ENCODE data around the gene NUF2. TPM values are rescaled to one million over a fixed set of nuclear protein-coding genes. Genes with fewer than 3 reads are reported as not detected.

NUF2 gene
- total and polyA plus RNA-seq, 2 donors (not counting 1 experiment from before 2014, with no cell fraction given): 0.94 to 1.3 TPM

DNA sequence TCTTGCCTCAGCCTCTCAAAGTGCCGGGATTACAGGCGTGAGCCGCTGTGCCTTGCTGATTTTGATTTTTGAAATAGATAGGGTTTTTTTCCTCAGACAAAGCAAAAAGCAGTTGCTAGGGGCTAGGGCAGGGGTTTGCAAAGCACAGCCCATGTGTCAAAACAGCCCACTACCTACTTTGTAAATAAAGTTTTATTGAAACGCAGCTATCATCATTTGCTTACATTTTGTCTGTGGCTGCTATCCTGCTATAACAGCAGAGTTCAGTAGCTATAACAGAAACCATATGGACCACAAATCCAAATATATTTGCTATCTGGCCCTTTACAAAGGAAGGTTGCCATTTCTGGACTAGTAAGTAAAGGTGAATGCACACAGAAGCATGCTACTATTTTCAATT, 44.8 kb downstream of the NUF2 start:
- no peak overlapping the region for H3K27ac ChIP-seq (ENCODE audit: low read length in 2 of 2)
- peaks cover 12% of the 10 kb centered on the region for H3K27me3 Mint-ChIP-seq
- no peak for DNase-seq
- H3K4me1 ChIP-seq (ENCODE audit: control insufficient read depth in 2 of 2, insufficient read depth in 2 of 2, low read length in 2 of 2): peaks cover 0 to 2% of the 10 kb centered on the region in 2 donors
- H3K9me3 Mint-ChIP-seq (ENCODE audit: insufficient read depth): no peaks in the 10 kb centered on the region
- peaks cover 2% of the 10 kb centered on the region for H3K4me1 Mint-ChIP-seq
- TF ChIP-seq, protein P1, sequence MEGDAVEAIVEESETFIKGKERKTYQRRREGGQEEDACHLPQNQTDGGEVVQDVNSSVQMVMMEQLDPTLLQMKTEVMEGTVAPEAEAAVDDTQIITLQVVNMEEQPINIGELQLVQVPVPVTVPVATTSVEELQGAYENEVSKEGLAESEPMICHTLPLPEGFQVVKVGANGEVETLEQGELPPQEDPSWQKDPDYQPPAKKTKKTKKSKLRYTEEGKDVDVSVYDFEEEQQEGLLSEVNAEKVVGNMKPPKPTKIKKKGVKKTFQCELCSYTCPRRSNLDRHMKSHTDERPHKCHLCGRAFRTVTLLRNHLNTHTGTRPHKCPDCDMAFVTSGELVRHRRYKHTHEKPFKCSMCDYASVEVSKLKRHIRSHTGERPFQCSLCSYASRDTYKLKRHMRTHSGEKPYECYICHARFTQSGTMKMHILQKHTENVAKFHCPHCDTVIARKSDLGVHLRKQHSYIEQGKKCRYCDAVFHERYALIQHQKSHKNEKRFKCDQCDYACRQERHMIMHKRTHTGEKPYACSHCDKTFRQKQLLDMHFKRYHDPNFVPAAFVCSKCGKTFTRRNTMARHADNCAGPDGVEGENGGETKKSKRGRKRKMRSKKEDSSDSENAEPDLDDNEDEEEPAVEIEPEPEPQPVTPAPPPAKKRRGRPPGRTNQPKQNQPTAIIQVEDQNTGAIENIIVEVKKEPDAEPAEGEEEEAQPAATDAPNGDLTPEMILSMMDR (IDR thresholded peaks at IDR 0.05): no peak
- TF ChIP-seq EZH2 (IDR thresholded peaks at IDR 0.05; ENCODE audit: borderline replicate concordance, insufficient read depth, low read depth, low read length, poor library complexity, severe bottlenecking): no peak
- H3K27ac Mint-ChIP-seq: no peak overlapping the region
- no peaks in the 10 kb centered on the region for H3K9me3 ChIP-seq (ENCODE audit: control extremely low read depth in 1 of 3, control insufficient read depth in 2 of 3, insufficient read depth in 1 of 3, low read length in 2 of 3)
- 100% methylated on average over 3 of the region's 4 CpGs for WGBS (ENCODE audit: insufficient coverage)
- no peak overlapping the region for H3K4me3 Mint-ChIP-seq
- intact Hi-C loops (cut with micrococcal nuclease): no loop called here
- H3K4me2 ChIP-seq (replicated peaks; ENCODE audit: low read depth, low read length, poor library complexity, severe bottlenecking): no peak overlapping the region
- H3K79me2 ChIP-seq (ENCODE audit: control insufficient read depth, insufficient read depth, low read length): no peaks in the 10 kb centered on the region
- peaks cover 0 to 3% (median 0%) of the 10 kb centered on the region in 4 experiments for H3K27me3 ChIP-seq (replicated peaks in 1 of 4; ENCODE audit: control extremely low read depth in 1 of 4, control insufficient read depth in 3 of 4, insufficient read depth in 4 of 4, low read length in 3 of 4)
- H4K20me1 ChIP-seq (ENCODE audit: control insufficient read depth, insufficient read depth, low read length, poor library complexity, severe bottlenecking): no peaks in the 10 kb centered on the region
- no peak overlapping the region for H3K9ac ChIP-seq (ENCODE audit: low read length)
- H2AFZ ChIP-seq (ENCODE audit: insufficient read depth, low read depth, low read length, poor library complexity, severe bottlenecking): no peak overlapping the region
- H3K36me3 ChIP-seq (replicated peaks in 1 of 2; ENCODE audit: control extremely low read depth in 1 of 2, control insufficient read depth in 1 of 2, extremely low read depth in 1 of 2, insufficient read depth in 2 of 2, low read length in 1 of 2): no peaks in the 10 kb centered on the region
- POLR2A ChIA-PET: no interaction called here
- ATAC-seq (ENCODE audit: low read depth): no peak
- H3K4me3 ChIP-seq (ENCODE audit: control extremely low read depth in 1 of 5, extremely low read depth in 1 of 5, insufficient read depth in 1 of 5, low read depth in 2 of 5, low read length in 4 of 5): no peak overlapping the region
- CTCF ChIA-PET: no interaction called here

DNA sequence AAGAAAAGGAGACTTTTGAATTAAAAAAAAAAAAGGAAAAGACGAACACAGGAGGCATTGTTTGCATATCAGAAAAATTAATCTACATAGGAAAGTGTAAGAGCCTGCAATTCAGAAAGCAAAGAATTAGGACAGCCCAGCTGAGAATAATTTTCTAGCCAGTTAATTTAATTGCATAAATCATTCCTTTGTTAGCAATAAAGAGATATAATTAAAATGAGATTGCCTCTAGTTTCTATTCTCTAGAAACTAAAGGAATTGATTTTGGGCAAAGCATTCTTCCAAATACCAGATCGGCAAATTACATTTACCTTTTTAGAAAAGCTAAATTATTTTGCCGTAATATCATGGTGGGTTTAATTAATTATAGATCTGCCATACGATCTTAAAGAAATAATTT, 46.0 kb downstream of the NUF2 start:
- peaks cover 13% of the 10 kb centered on the region for H3K27me3 Mint-ChIP-seq
- DNase-seq (no peak), ATAC-seq (ENCODE audit: low read depth) (no peak)
- no peak overlapping the region for H3K27ac Mint-ChIP-seq
- H3K4me1 Mint-ChIP-seq: no peaks in the 10 kb centered on the region
- intact Hi-C loops (cut with micrococcal nuclease): no loop called here
- Histone ChIP-seq H3K4me2 (replicated peaks; ENCODE audit: low read depth, low read length, poor library complexity, severe bottlenecking) (no peak overlapping the region), H3K4me1 (ENCODE audit: control insufficient read depth in 2 of 2, insufficient read depth in 2 of 2, low read length in 2 of 2) (no peaks in the 10 kb centered on the region), H3K36me3 (replicated peaks in 1 of 2; ENCODE audit: control extremely low read depth in 1 of 2, control insufficient read depth in 1 of 2, extremely low read depth in 1 of 2, insufficient read depth in 2 of 2, low read length in 1 of 2) (no peaks in the 10 kb centered on the region), H3K4me3 (ENCODE audit: control extremely low read depth in 1 of 5, extremely low read depth in 1 of 5, insufficient read depth in 1 of 5, low read depth in 2 of 5, low read length in 4 of 5) (no peak overlapping the region), H3K27me3 (replicated peaks in 1 of 4; ENCODE audit: control extremely low read depth in 1 of 4, control insufficient read depth in 3 of 4, insufficient read depth in 4 of 4, low read length in 3 of 4) (peaks cover 0 to 3% (median 1%) of the 10 kb centered on the region in 4 experiments), H3K27ac (ENCODE audit: low read length in 2 of 2) (no peak overlapping the region), H3K9me3 (ENCODE audit: control extremely low read depth in 1 of 3, control insufficient read depth in 2 of 3, insufficient read depth in 1 of 3, low read length in 2 of 3) (no peaks in the 10 kb centered on the region), H3K9ac (ENCODE audit: low read length) (no peak overlapping the region), H2AFZ (ENCODE audit: insufficient read depth, low read depth, low read length, poor library complexity, severe bottlenecking) (no peak overlapping the region), H4K20me1 (ENCODE audit: control insufficient read depth, insufficient read depth, low read length, poor library complexity, severe bottlenecking) (no peaks in the 10 kb centered on the region), H3K79me2 (ENCODE audit: control insufficient read depth, insufficient read depth, low read length) (no peaks in the 10 kb centered on the region)
- no CpG with 5 or more reads among the region's 4 CpGs for WGBS (ENCODE audit: insufficient coverage)
- no peaks in the 10 kb centered on the region for H3K9me3 Mint-ChIP-seq (ENCODE audit: insufficient read depth)
- TF ChIP-seq, protein P1 (IDR thresholded peaks at IDR 0.05): no peak
- no peak for TF ChIP-seq EZH2 (IDR thresholded peaks at IDR 0.05; ENCODE audit: borderline replicate concordance, insufficient read depth, low read depth, low read length, poor library complexity, severe bottlenecking)
- no peak overlapping the region for H3K4me3 Mint-ChIP-seq
- CTCF ChIA-PET: no interaction called here
- POLR2A ChIA-PET: no interaction called here
